Activated naive CD8-positive, alpha-beta T cell treated with anti-CD3 and anti-CD28 coated beads for 36 hours (primary cell): ENCODE measurements around the gene IDH3B. TPM values are rescaled to one million over a fixed set of nuclear protein-coding genes. Genes with fewer than 3 reads are reported as not detected.
"Not testable (repeated sequence)": the region's sequence is repeated elsewhere in the genome, so short reads cannot be mapped to it uniquely, and the experiment has no call there.

Source experiments
- DNase-seq: peaks from one replicate; pipeline ENCODE4 v3.0.0; 2021
- H3K27ac Mint-ChIP-seq: one replicate; pipeline ENCODE4 v1.8.0; 2022; ENCODE audit warnings: mild to moderate bottlenecking, moderate library complexity, mixed read lengths
- H3K27me3 Mint-ChIP-seq: one replicate; pipeline ENCODE4 v1.8.0; 2022; ENCODE audit warnings: mild to moderate bottlenecking, mixed read lengths
- H3K36me3 Mint-ChIP-seq: one replicate; pipeline ENCODE4 v1.8.0; 2021; ENCODE audit warnings: mild to moderate bottlenecking, mixed read lengths
- H3K4me1 Mint-ChIP-seq: one replicate; pipeline ENCODE4 v1.8.0; 2021; ENCODE audit warnings: mixed read lengths
- H3K4me3 Mint-ChIP-seq: one replicate; pipeline ENCODE4 v1.8.0; 2022; ENCODE audit warnings: mild to moderate bottlenecking, moderate library complexity, mixed read lengths
- H3K9me3 Mint-ChIP-seq: one replicate; pipeline ENCODE4 v1.8.0; 2022; ENCODE audit warnings: mixed read lengths
- total RNA-seq, 2 experiments: library from RNA; stranded (reverse); gene quantifications; one replicate each; pipeline ENCODE4 v1.2.3, GENCODE V29; 2021

IDH3B gene
- total RNA-seq, 2 experiments from 2014 or later, result 143 to 147 TPM

DNA sequence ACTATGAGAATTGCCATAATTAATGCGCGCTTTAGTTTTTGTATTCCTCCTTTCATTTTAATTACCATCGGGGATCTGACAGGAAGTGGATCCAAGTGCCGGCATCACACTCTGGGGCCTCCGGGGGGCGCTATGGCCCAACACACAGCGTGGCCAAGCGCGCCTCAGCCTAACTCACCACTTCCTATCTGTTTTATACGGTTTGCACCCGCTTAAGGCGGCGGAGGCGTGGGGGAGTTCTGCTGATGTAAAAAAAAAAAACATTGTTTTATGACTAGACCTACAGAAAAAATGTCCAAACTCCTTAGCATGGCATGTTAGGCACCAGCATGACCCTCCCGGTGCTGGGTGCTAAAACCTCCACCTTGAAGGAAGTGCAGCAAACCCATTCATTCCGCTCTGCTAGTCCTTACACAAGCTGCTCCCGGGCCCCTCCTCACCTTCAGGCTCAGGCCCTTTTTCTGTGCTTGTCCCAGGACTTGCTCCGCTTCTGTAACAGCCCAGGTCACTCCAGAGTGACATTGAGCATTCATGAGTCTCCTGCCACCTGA lies 24.1 kb upstream of the IDH3B start:
- Mint-ChIP-seq H3K4me3 (no peak overlapping the region), H3K27ac (no peak overlapping the region)

DNA sequence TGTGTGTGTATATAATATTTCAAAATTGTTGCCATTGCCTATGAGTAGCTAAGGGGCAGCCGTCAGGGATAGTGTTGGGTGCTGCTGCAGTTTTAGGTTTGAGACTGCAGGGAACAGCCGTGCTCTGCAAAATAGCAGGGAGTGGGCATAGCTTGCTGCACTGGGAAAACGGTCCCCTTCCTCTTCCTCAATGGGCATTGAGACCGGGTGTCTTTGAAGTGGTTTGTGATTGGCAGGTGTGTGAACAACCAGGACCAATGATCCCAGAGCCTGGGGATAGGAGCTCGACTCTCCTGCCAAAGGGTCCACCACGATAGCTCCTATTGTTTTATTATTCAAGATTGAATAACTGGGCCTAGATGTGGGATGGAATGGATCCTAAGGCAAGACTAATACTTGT lies 23.5 kb upstream of the IDH3B start:
- no peak overlapping the region for H3K27ac Mint-ChIP-seq
- no peak overlapping the region for H3K4me3 Mint-ChIP-seq
- DNase-seq, result no peak
- H3K36me3 Mint-ChIP-seq, result peaks cover 2% of the 10 kb centered on the region
- peaks cover 17% of the 10 kb centered on the region for H3K4me1 Mint-ChIP-seq
- H3K9me3 Mint-ChIP-seq, result no peaks in the 10 kb centered on the region
- H3K27me3 Mint-ChIP-seq, result peaks cover 29% of the 10 kb centered on the region

More for the DNA sequence above, 24.1 kb upstream of the IDH3B start:
- peaks cover 24% of the 10 kb centered on the region for H3K27me3 Mint-ChIP-seq
- H3K4me1 Mint-ChIP-seq, result peaks cover 17% of the 10 kb centered on the region
- no peaks in the 10 kb centered on the region for H3K9me3 Mint-ChIP-seq
- peaks cover 2% of the 10 kb centered on the region for H3K36me3 Mint-ChIP-seq
- DNase-seq, result peak; percentile 81

DNA sequence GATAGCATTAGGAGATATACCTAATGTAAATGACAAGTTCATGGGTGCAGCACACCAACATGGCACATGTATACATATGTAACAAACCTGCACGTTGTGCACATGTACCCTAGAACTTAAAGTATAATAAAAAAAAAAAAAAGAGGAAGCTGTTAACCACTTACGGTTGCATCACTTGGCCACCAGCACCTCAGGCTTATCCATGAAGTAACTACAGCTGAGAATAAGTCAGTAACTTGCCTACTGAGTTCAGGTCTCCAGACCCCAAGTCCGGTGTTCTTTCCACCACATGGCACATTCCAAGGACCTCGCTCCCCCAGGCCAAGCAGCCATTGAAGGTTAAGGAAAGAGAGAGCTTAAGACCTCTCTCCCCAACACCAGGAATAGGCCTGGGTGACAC lies 20.8 kb upstream of the IDH3B start:
- DNase-seq, H3K36me3 Mint-ChIP-seq, H3K4me3 Mint-ChIP-seq, H3K9me3 Mint-ChIP-seq, H3K27ac Mint-ChIP-seq: not testable (repeated sequence)
- peaks cover 33% of the 10 kb centered on the region for H3K27me3 Mint-ChIP-seq
- peaks cover 12% of the 10 kb centered on the region for H3K4me1 Mint-ChIP-seq

DNA sequence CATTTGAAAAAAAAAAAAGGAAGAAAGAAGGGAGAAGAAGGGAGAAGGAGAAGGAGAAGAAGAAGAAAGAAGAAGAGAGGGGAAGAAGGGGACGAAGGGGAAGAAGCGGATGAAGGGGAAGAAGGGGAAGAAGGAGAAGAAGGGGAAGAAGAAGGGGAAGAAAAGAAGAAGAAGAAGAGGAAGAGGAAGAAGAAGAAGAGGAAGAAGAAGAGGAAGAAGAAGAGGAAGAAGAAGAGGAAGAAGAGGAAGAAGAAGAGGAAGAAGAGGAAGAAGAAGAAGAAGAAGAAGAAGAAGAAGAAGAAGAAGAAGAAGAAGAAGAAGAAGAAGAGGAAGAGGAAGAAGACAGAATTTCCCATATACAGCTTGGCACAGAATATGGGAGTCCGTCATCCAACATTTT lies 18.0 kb upstream of the IDH3B start:
- H3K4me1 Mint-ChIP-seq, H3K4me3 Mint-ChIP-seq, H3K36me3 Mint-ChIP-seq, H3K9me3 Mint-ChIP-seq, H3K27ac Mint-ChIP-seq, DNase-seq: not testable (repeated sequence)
- peaks cover 33% of the 10 kb centered on the region for H3K27me3 Mint-ChIP-seq

DNA sequence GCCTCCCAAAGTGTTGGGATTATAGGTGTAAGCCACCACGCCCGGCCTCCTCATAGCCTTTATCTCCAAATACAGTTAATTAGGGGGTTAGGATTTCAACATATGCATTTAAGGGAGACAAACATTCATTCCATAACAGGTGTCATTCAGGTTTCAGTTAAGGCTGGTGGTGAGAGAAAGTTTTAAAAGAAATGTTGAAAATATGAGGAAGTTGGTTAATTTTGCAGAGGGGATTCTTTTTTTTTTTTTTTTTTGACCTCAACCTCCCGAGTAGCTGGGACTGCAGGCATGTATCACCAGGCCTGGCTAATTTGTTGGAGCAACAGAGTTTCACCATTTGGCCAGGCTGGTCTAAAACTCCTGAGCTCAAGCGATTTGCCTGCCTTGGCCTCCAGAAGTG lies 16.0 kb upstream of the IDH3B start:
- no peaks in the 10 kb centered on the region for H3K36me3 Mint-ChIP-seq
- H3K4me3 Mint-ChIP-seq, result no peak overlapping the region
- DNase-seq, result no peak
- no peaks in the 10 kb centered on the region for H3K4me1 Mint-ChIP-seq
- H3K9me3 Mint-ChIP-seq, result no peaks in the 10 kb centered on the region
- H3K27me3 Mint-ChIP-seq, result peaks cover 27% of the 10 kb centered on the region
- no peak overlapping the region for H3K27ac Mint-ChIP-seq

DNA sequence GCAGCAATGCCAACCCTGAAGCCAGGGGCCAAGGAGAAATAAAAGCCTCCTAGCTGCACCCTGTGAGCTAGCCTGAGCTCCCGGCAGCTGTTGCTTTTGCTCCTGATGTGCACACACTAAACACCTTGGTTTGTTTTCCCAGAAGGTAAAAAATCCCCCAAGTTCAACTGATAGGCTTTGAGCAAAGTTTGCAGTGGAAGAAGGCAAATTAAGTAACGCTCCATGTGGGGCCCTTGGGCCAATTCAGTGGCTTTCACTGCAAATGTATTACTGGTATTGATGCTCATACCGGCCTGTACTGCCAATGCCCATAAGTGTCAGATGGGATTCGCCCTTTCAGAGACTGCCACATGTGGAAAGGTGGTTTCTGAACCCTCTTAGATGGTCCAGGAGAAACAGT lies 9.4 kb upstream of the IDH3B start:
- no peak overlapping the region for H3K27ac Mint-ChIP-seq
- DNase-seq, result no peak
- H3K27me3 Mint-ChIP-seq, result no peaks in the 10 kb centered on the region
- no peaks in the 10 kb centered on the region for H3K4me1 Mint-ChIP-seq
- H3K4me3 Mint-ChIP-seq, result no peak overlapping the region
- no peaks in the 10 kb centered on the region for H3K36me3 Mint-ChIP-seq
- H3K9me3 Mint-ChIP-seq, result no peaks in the 10 kb centered on the region

DNA sequence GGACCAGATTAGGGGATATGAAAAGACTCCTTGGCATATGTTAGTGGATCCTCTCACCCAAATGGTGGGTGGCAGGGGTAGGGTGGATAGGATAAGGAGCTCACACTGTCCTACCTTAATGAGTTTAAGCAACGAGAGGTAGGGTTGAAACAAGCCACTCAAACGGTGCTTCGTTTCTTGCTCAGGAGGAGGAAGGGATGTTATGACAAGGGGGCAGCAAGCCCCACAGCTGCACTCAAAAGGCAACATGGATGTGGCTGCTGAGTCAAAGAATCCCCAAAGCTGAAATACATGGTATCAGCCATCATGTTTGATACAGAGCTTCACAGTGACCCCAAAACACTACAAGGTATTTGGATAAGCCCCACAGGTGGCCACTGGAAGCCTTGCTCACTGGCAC lies 8.4 kb upstream of the IDH3B start:
- no peak overlapping the region for H3K27ac Mint-ChIP-seq
- H3K4me1 Mint-ChIP-seq, result no peaks in the 10 kb centered on the region
- H3K4me3 Mint-ChIP-seq, result no peak overlapping the region
- H3K27me3 Mint-ChIP-seq, result no peaks in the 10 kb centered on the region
- no peaks in the 10 kb centered on the region for H3K9me3 Mint-ChIP-seq
- DNase-seq, result no peak
- no peaks in the 10 kb centered on the region for H3K36me3 Mint-ChIP-seq

DNA sequence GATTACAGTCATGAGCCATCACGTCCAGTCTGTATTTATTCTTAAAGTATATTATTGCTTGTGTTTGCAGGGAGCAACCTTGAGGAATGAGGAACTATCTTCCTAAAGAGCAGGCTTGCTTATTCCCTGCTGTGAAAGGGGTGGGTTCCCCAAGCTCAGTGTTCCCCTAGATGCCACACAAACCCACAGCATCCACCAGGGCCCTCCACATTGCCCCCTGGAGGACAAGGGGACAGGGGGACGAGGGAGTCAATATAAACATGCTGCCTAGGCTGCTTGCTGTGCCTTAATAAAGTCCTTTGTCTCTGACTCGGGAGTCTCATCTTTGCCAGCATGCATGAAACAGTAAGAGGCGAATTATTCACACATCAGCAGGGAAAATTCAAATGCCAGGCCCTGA lies 8.0 kb upstream of the IDH3B start:
- Mint-ChIP-seq H3K4me1 (no peaks in the 10 kb centered on the region), H3K4me3 (no peak overlapping the region), H3K27me3 (no peaks in the 10 kb centered on the region), H3K36me3 (no peaks in the 10 kb centered on the region), H3K27ac (no peak overlapping the region), H3K9me3 (no peaks in the 10 kb centered on the region)
- DNase-seq, result no peak

DNA sequence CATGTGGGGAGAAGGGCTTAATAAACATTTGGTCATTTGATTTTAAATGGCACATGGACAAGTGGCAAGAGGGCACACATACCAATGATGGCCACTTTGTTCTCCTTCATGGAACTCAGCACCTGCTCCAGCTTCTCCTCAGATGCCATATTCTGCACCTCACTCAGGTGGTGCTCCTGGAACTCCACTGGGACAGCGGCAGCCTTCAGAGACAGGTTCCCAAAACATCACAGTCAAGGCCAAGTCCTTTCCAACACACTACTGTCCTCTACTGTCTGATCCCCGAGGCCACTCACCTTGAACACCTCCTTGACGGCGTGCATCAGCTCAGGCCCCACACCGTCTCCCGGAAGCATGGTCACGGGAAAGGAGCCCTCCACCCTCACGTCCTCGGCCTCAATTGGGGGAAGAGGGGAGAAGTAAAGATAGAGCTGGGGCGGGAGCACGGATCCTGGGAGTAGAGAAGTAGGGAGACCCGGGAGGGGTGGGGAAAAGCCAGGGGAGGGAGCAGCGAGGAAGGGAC lies 591 bp downstream of the IDH3B start:
- H3K4me1 Mint-ChIP-seq, result peaks cover 22% of the 10 kb centered on the region

DNA sequence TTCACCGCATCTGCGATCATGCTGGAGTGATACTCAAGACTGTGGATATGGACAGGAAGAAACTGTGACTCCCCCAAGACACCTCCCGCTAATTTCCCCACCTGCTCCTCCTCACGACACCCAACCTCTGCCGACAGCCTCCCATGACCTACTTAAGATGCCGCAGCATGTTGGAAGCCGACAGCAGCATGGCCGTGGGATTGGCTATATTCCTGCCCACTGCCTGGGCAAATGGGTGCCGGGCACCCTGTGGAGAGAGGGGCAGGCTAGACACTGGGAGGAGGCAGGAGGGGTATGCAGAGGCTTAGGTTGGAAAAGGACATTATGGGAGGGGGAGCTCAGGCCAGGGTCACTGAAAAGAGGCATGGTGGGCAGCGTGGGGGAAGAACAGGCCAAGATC lies 4.5 kb downstream of the IDH3B start:
- Mint-ChIP-seq H3K9me3 (no peaks in the 10 kb centered on the region), H3K27ac (no peak overlapping the region), H3K4me3 (no peak overlapping the region), H3K4me1 (peaks cover 43% of the 10 kb centered on the region), H3K27me3 (peaks cover 1% of the 10 kb centered on the region), H3K36me3 (peaks cover 54% of the 10 kb centered on the region)
- no peak for DNase-seq

More for the DNA sequence above, 591 bp downstream of the IDH3B start:
- Mint-ChIP-seq H3K36me3 (peaks cover 22% of the 10 kb centered on the region), H3K27ac (peak overlapping the region; percentile 97), H3K27me3 (no peaks in the 10 kb centered on the region), H3K9me3 (no peaks in the 10 kb centered on the region), H3K4me3 (peak overlapping the region; percentile 92)
- DNase-seq, result no peak

DNA sequence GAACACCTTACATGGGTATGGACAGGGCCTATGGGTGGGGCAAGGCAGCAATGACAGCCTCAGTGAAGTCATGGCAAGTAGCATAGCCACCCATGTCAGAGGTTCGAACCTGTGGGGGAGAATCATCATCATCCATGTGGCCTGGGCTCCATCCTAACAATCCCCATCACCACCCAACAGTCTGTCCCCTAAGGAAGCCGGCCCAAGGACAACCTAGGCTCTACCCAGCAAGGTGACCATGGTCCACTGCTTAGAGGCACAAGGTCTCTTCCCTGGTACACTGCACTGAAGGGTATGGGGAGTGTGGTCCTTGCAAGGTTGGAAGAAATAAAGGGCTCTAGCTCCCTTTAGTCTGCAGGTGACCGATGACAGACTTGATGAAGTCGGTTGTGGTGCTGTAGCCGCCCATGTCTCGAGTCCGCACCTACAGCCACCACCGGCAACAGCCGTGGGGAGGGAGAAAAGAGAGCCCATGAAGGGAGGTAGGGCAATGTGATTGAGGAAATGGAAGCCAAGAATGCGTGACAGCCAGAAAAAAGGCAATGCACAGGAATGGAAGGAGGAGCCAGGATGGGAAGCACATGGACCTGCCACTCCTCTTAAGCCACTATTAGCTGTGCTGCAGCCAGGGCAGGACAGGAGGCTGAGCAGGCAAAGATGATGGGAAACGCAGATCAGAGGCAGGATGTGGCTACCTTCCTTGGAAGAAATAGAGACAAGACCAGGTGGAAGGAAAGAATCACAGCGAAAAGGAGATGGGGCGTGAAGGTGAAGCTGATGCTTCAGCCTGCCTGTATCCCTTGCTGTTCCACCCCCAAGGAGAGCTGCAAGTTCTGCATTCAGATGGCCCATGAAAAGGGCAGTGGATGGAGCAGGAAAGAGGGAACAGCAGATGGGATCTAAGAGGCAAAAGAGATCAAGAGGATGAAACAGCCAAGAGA lies 5.3 kb downstream of the IDH3B start:
- peaks cover 48% of the 10 kb centered on the region for H3K4me1 Mint-ChIP-seq
- peak overlapping the region; percentile 5 for H3K4me3 Mint-ChIP-seq
- no peaks in the 10 kb centered on the region for H3K9me3 Mint-ChIP-seq
- peaks cover 6% of the 10 kb centered on the region for H3K27me3 Mint-ChIP-seq
- peak overlapping the region; percentile 92 for H3K27ac Mint-ChIP-seq
- DNase-seq, result peak; percentile 33
- H3K36me3 Mint-ChIP-seq, result peaks cover 59% of the 10 kb centered on the region

DNA sequence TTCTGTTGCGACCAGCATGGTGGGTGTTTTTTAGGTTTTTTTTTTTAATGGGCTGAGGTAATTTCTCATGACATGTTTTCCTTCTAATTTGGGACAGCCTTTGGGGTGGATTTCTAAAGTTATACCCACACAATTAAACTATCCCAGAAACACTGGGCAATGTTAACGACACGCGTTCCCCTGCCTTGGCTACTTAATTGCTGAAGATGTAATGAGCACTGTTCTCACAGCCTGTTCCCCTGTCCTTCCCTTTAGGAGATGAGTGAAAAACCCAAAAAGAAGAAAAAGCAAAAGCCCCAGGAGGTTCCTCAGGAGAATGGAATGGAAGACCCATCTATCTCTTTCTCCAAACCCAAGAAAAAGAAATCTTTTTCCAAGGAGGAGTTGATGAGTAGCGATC lies 6.3 kb downstream of the IDH3B start:
- H3K27ac Mint-ChIP-seq, result peak overlapping the region; percentile 92
- no peaks in the 10 kb centered on the region for H3K9me3 Mint-ChIP-seq
- no peak for DNase-seq
- H3K4me3 Mint-ChIP-seq, result no peak overlapping the region
- peaks cover 65% of the 10 kb centered on the region for H3K36me3 Mint-ChIP-seq
- peaks cover 6% of the 10 kb centered on the region for H3K27me3 Mint-ChIP-seq
- H3K4me1 Mint-ChIP-seq, result peaks cover 42% of the 10 kb centered on the region

DNA sequence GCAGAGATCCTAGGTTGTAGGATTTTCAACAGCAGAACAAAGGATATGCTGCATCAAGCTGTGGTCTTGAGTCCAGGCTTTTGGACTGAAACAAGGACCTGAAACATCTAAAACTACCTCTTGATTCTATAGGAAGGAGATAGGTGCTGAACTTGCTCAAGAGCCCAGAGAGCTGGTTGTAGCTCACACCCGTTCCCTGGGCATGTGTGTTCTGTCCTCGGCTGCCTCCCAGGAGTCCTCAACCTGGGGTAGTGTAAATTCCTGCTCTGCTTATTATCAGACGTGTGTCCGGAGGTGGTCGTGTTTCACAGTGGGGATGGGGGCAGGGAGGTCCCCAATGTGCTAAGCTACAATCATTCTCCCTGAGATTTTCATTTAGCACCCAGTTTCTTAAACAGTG lies 6.8 kb downstream of the IDH3B start:
- Mint-ChIP-seq H3K27ac (peak overlapping the region; percentile 92), H3K27me3 (peaks cover 6% of the 10 kb centered on the region), H3K4me1 (peaks cover 41% of the 10 kb centered on the region), H3K36me3 (peaks cover 66% of the 10 kb centered on the region), H3K9me3 (no peaks in the 10 kb centered on the region), H3K4me3 (peak overlapping the region; percentile 90)
- DNase-seq, result no peak

DNA sequence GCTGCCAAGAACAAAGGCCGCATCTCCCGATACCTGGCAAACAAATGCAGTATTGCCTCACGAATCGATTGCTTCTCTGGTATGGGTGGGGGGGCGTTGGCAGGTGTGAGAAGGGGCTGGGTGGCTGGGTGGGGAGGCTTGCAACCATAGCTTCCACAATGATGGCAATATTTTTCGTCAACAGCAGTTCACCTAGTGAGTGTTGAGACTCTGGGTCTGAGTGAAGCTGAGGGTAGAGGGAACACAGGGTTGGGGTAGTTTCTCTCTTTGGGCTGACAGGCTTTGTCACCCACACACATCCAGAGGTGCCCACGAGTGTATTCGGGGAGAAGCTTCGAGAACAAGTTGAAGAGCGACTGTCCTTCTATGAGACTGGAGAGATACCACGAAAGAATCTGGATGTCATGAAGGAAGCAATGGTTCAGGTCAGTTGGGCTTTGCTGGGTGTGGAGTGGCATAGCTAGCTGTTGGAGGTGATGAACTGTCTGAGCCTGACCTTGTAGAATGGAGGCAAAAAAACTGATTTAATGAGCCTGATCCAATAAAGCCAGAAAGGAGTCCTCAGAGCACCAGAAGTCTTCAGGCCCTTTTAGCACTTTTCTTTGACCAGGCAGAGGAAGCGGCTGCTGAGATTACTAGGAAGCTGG lies 7.4 kb downstream of the IDH3B start:
- Mint-ChIP-seq H3K27ac (peak overlapping the region; percentile 92), H3K36me3 (peaks cover 62% of the 10 kb centered on the region), H3K4me1 (peaks cover 35% of the 10 kb centered on the region), H3K4me3 (peak overlapping the region; percentile 90), H3K27me3 (peaks cover 6% of the 10 kb centered on the region), H3K9me3 (no peaks in the 10 kb centered on the region)
- DNase-seq, result no peak
